ENCODE data around the gene CHRM5.

DNA sequence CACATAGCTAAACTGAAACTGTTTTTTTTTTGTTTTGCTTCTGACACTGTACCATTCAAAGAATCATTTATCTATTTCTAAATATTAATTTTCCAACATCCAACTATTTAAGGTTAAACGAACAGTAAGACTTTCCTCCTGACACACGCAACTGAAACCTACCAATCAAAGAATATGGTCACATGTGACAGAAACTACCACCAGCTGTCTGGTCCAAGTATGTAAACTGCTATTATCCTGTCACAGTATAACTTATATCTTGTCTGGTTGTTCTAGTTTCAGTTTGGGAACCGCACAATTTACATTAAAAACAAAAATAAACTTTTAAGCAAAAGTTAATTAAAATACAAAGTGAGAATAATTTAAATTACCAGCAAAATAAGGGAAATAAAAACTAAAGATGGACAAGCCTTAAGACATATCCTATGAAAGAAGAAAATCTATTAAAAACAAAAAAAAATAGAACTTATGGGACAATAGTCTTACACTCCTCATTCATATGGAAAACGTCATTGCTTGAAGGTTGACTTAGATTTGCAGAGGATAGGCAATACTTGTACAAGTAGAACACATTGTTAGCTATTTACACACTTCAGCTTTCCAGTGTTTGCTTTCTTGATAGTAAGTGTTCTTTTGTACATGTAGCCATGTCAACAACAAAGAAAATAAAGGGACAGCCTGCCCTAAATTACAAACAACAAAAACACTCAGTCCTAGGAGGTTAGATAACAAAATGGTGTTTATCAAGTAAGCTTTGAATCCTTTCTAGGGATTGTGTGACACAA, 26.8 kb upstream of the CHRM5 start:
- TF ChIP-seq, protein P1, sequence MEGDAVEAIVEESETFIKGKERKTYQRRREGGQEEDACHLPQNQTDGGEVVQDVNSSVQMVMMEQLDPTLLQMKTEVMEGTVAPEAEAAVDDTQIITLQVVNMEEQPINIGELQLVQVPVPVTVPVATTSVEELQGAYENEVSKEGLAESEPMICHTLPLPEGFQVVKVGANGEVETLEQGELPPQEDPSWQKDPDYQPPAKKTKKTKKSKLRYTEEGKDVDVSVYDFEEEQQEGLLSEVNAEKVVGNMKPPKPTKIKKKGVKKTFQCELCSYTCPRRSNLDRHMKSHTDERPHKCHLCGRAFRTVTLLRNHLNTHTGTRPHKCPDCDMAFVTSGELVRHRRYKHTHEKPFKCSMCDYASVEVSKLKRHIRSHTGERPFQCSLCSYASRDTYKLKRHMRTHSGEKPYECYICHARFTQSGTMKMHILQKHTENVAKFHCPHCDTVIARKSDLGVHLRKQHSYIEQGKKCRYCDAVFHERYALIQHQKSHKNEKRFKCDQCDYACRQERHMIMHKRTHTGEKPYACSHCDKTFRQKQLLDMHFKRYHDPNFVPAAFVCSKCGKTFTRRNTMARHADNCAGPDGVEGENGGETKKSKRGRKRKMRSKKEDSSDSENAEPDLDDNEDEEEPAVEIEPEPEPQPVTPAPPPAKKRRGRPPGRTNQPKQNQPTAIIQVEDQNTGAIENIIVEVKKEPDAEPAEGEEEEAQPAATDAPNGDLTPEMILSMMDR (IDR thresholded peaks at IDR 0.05): no peak
- no peak for TF ChIP-seq POLR2A (IDR thresholded peaks at IDR 0.05)

All from esophagus squamous epithelium (tissue), 4 donors.